Activated CD8-positive, alpha-beta memory T cell treated with anti-CD3 and anti-CD28 coated beads for 36 hours (primary cell): ENCODE measurements around the gene SNX15. TPM values are rescaled to one million over a fixed set of nuclear protein-coding genes. Genes with fewer than 3 reads are reported as not detected.

Source experiments
- total RNA-seq, 2 experiments: library from RNA; stranded (reverse); gene quantifications; one replicate each; pipeline ENCODE4 v1.2.3, GENCODE V29; 2021

The SNX15 gene
- total RNA-seq, 2 experiments from 2014 or later, result 13.7 to 15.2 TPM

Other genes starting within 250 kb of the SNX15 start
- 100 to 1,000 TPM; 399 to 402 TPM for gene SF1, start 248.9 kb upstream of the SNX15 start, total RNA-seq
- 10 to 100 TPM; 52.3 to 53.6 TPM for gene MAP4K2, start 224.2 kb upstream of the SNX15 start, total RNA-seq
- gene MEN1, start 216.9 kb upstream of the SNX15 start, total RNA-seq, result 10 to 100 TPM; 43.3 to 47.4 TPM
- gene CDC42BPG, start 182.8 kb upstream of the SNX15 start, total RNA-seq, result under 1 TPM; 0.11 to 0.50 TPM
- 10 to 100 TPM; 82.2 to 85.8 TPM for gene EHD1, start 148.8 kb upstream of the SNX15 start, total RNA-seq
- gene ATG2A, start 110.2 kb upstream of the SNX15 start, total RNA-seq, result 10 to 100 TPM; 21.7 to 22.6 TPM
- gene PPP2R5B, start 102.8 kb upstream of the SNX15 start, total RNA-seq, result 10 to 100 TPM; 11.3 to 11.5 TPM
- not detected for gene GPHA2, start 91.5 kb upstream of the SNX15 start, total RNA-seq
- gene MAJIN, start 55.3 kb upstream of the SNX15 start, total RNA-seq, result not detected
- gene BATF2, start 30.5 kb upstream of the SNX15 start, total RNA-seq, result not detected
- 100 to 1,000 TPM; 134 to 138 TPM for gene ARL2, start 13.3 kb upstream of the SNX15 start, total RNA-seq
- gene SAC3D1, start 13.8 kb downstream of the SNX15 start, total RNA-seq, result 10 to 100 TPM; 18.3 to 20.5 TPM
- gene NAALADL1, start 31.1 kb downstream of the SNX15 start, total RNA-seq, result 10 to 100 TPM; 10.3 to 11.2 TPM
- gene CDCA5, start 56.6 kb downstream of the SNX15 start, total RNA-seq, result 100 to 1,000 TPM; 108 TPM
- gene ZFPL1, start 56.8 kb downstream of the SNX15 start, total RNA-seq, result 10 to 100 TPM; 27.5 to 30.2 TPM
- 100 to 1,000 TPM in 1 of 2 experiments, 10 to 100 TPM in 1; 99.2 to 104 TPM for gene VPS51, start 68.8 kb downstream of the SNX15 start, total RNA-seq
- 10 to 100 TPM; 18.0 to 18.2 TPM for gene TM7SF2, start 84.4 kb downstream of the SNX15 start, total RNA-seq
- gene ZNHIT2, start 90.3 kb downstream of the SNX15 start, total RNA-seq, result 10 to 100 TPM; 16.5 to 18.2 TPM
- 1,000 to 10,000 TPM; 1,009 to 1,011 TPM for gene FAU, start 94.7 kb downstream of the SNX15 start, total RNA-seq
- gene MRPL49, start 94.9 kb downstream of the SNX15 start, total RNA-seq, result 100 to 1,000 TPM; 108 TPM
- gene SYVN1, start 107.1 kb downstream of the SNX15 start, total RNA-seq, result 10 to 100 TPM; 33.8 to 36.6 TPM
- gene SPDYC, start 142.8 kb downstream of the SNX15 start, total RNA-seq, result not detected
- gene CAPN1, start 154.5 kb downstream of the SNX15 start, total RNA-seq, result 10 to 100 TPM; 75.6 to 79.1 TPM
- 10 to 100 TPM; 73.8 to 80.7 TPM for gene POLA2, start 234.5 kb downstream of the SNX15 start, total RNA-seq